Fibroblast of lung (primary cell): Measurements from ENCODE around the gene FAM168B. TPM values are rescaled to one million over a fixed set of nuclear protein-coding genes. Genes with fewer than 3 reads are reported as not detected.

ENCODE experiments used
- DNase-seq, 2 donors: peaks; one replicate each; pipeline versions ENCODE4 v3.0.0 to v3.0.0-alpha.2; 2010; ENCODE audit warnings: low read depth in 2 of 2
- H2AFZ ChIP-seq: 2 replicates; pipeline ENCODE4 v1.5.1; 2012; ENCODE audit warnings: low read length, control low read depth, inconsistent platforms
- H3K27ac ChIP-seq: 2 replicates; pipeline ENCODE4 v1.5.1; 2011; ENCODE audit warnings: low read length, control low read depth; ENCODE audit not compliant: insufficient read depth
- H3K27me3 ChIP-seq: 2 replicates; pipeline ENCODE4 v1.5.1; 2011; ENCODE audit warnings: mild to moderate bottlenecking, low read length; ENCODE audit not compliant: control insufficient read depth, insufficient read depth
- H3K36me3 ChIP-seq: 2 replicates; pipeline ENCODE4 v1.5.1; 2011; ENCODE audit warnings: low read length; ENCODE audit not compliant: control insufficient read depth, insufficient read depth
- H3K4me1 ChIP-seq: 2 replicates; pipeline ENCODE4 v1.5.1; 2011; ENCODE audit warnings: low read length; ENCODE audit not compliant: control insufficient read depth, insufficient read depth; ENCODE audit errors: extremely low read depth
- H3K4me2 ChIP-seq: 2 replicates; pipeline ENCODE4 v1.5.1; 2011; ENCODE audit warnings: low read length, control low read depth; ENCODE audit not compliant: insufficient read depth; ENCODE audit errors: extremely low read depth
- H3K4me3 ChIP-seq, 4 experiments: fragments of 200-600 bp in 1 of 4; sonication (generic) in 1 of 4; replicated peaks in 1 of 4; 2 replicates each; pipeline ENCODE4 v1.5.1; 2011 to 2016; ENCODE audit warnings: low read length in 4 of 4, low read depth in 3 of 4, mild to moderate bottlenecking in 3 of 4, control low read depth in 2 of 4, inconsistent platforms in 1 of 4, mixed read lengths in 1 of 4; ENCODE audit not compliant: insufficient read depth in 1 of 4; ENCODE audit errors: control extremely low read depth in 1 of 4
- H3K79me2 ChIP-seq: 2 replicates; pipeline ENCODE4 v1.5.1; 2012; ENCODE audit warnings: mild to moderate bottlenecking, low read length, inconsistent platforms; ENCODE audit not compliant: control insufficient read depth, insufficient read depth
- H3K9ac ChIP-seq: 2 replicates; pipeline ENCODE4 v1.5.1; 2011; ENCODE audit warnings: mild to moderate bottlenecking, low read length, control low read depth; ENCODE audit not compliant: insufficient read depth
- H3K9me3 ChIP-seq: 2 replicates; pipeline ENCODE4 v1.5.1; 2012; ENCODE audit warnings: low read depth, low read length; ENCODE audit not compliant: control insufficient read depth, insufficient read depth
- H4K20me1 ChIP-seq: 2 replicates; pipeline ENCODE4 v1.5.1; 2011; ENCODE audit warnings: low read length; ENCODE audit not compliant: control insufficient read depth, insufficient read depth; ENCODE audit errors: extremely low read depth
- EZH2 ChIP-seq: IDR thresholded peaks from 2 replicates; pipeline ENCODE4 v1.5.1; 2012; ENCODE audit warnings: low read length, control low read depth, mild to moderate bottlenecking; ENCODE audit errors: missing control alignments
- polyA plus RNA-seq, 2 donors: library from polyadenylated mRNA; depleted of rRNA in 1 of 2; stranded (reverse) in 1 of 2; unstranded in 1 of 2; fragments of >200 nt; gene quantifications; 2 replicates each; pipeline ENCODE4 v1.2.1, GENCODE V29; 2011 to 2012; ENCODE audit warnings: missing spikeins in 1 of 2
- total RNA-seq: library from RNA; depleted of rRNA; stranded (reverse); fragments of >200 nt; gene quantifications from 2 replicates; pipeline ENCODE4 v1.2.1, GENCODE V29; 2014
- TF ChIP-seq, protein P1 (sequence below), 2 donors: IDR thresholded peaks in 1 of 2; conservative IDR thresholded peaks in 1 of 2; 1 replicate in 1 of 2; 2 replicates in 1 of 2; pipeline ENCODE4 v1.5.1; 2011 to 2012; ENCODE audit warnings: low read length in 2 of 2, control low read depth in 1 of 2, inconsistent platforms in 1 of 2, low read depth in 1 of 2, mild to moderate bottlenecking in 1 of 2

The FAM168B gene
- total and polyA plus RNA-seq, 2 donors (not counting 1 experiment from before 2014, with no cell fraction given) = 71.2 to 87.8 TPM

- no peak overlapping the region for H3K27ac ChIP-seq
- no peak overlapping the region for H3K9ac ChIP-seq
- no peaks in the 10 kb centered on the region for H3K4me1 ChIP-seq
- H3K36me3 ChIP-seq = no peaks in the 10 kb centered on the region
- peaks cover 3% of the 10 kb centered on the region for H3K27me3 ChIP-seq
- H3K79me2 ChIP-seq = no peaks in the 10 kb centered on the region
- no peaks in the 10 kb centered on the region for H3K9me3 ChIP-seq
- no peak for TF ChIP-seq EZH2
- TF ChIP-seq, protein P1, sequence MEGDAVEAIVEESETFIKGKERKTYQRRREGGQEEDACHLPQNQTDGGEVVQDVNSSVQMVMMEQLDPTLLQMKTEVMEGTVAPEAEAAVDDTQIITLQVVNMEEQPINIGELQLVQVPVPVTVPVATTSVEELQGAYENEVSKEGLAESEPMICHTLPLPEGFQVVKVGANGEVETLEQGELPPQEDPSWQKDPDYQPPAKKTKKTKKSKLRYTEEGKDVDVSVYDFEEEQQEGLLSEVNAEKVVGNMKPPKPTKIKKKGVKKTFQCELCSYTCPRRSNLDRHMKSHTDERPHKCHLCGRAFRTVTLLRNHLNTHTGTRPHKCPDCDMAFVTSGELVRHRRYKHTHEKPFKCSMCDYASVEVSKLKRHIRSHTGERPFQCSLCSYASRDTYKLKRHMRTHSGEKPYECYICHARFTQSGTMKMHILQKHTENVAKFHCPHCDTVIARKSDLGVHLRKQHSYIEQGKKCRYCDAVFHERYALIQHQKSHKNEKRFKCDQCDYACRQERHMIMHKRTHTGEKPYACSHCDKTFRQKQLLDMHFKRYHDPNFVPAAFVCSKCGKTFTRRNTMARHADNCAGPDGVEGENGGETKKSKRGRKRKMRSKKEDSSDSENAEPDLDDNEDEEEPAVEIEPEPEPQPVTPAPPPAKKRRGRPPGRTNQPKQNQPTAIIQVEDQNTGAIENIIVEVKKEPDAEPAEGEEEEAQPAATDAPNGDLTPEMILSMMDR (conservative IDR thresholded peaks at IDR 0.05 in 1 of 2, IDR thresholded peaks at IDR 0.05 in 1 of 2; ENCODE audit: low read depth in 1 of 2, low read length in 2 of 2) = no peak
- no peak overlapping the region for H2AFZ ChIP-seq
- H3K4me3 ChIP-seq = no peak overlapping the region
- no peak for DNase-seq
- H4K20me1 ChIP-seq = no peaks in the 10 kb centered on the region
- no peak overlapping the region for H3K4me2 ChIP-seq
These were observed 79.1 kb downstream of the FAM168B start for GRCh38 chr2:131014141-131014540.

- TF ChIP-seq, protein P1 (conservative IDR thresholded peaks at IDR 0.05 in 1 of 2, IDR thresholded peaks at IDR 0.05 in 1 of 2; ENCODE audit: low read depth in 1 of 2, low read length in 2 of 2) = no peak
- no peak for TF ChIP-seq EZH2
- Histone ChIP-seq H3K4me1 (no peaks in the 10 kb centered on the region), H3K27me3 (peaks cover 6% of the 10 kb centered on the region), H3K36me3 (no peaks in the 10 kb centered on the region), H3K79me2 (no peaks in the 10 kb centered on the region), H2AFZ (no peak overlapping the region), H3K27ac (no peak overlapping the region), H4K20me1 (no peaks in the 10 kb centered on the region), H3K4me3 (no peak overlapping the region), H3K9ac (no peak overlapping the region), H3K4me2 (no peak overlapping the region), H3K9me3 (no peaks in the 10 kb centered on the region)
- DNase-seq = no peak
These were observed 81.8 kb downstream of the FAM168B start for GRCh38 chr2:131011486-131011885.

DNA sequence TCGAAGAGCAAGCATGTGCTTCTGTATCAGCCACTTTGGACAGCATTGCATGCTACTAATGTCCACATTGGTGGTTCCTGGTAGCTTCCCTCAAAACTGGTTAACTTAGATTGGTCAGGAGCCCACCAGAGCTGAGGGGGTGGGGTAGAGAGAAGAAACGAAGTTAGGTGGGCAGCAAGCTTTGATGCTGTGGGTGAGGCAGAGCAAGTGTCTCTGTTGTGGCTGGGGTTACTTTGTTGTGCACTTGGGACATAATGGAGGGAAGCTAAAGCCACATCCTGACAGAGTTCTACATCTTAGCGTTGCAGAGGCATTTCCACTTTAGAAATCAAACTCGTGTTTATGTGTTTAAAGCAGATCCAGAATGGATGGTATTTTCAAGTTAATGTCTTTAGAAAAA, 82.7 kb downstream of the FAM168B start:
- Histone ChIP-seq H3K27ac (no peak overlapping the region), H3K27me3 (peaks cover 6% of the 10 kb centered on the region), H3K4me3 (no peak overlapping the region), H3K36me3 (no peaks in the 10 kb centered on the region), H3K9ac (no peak overlapping the region), H2AFZ (no peak overlapping the region), H4K20me1 (no peaks in the 10 kb centered on the region), H3K9me3 (no peaks in the 10 kb centered on the region), H3K4me2 (no peak overlapping the region), H3K4me1 (no peaks in the 10 kb centered on the region), H3K79me2 (no peaks in the 10 kb centered on the region)
- no peak for TF ChIP-seq EZH2
- TF ChIP-seq, protein P1 (conservative IDR thresholded peaks at IDR 0.05 in 1 of 2, IDR thresholded peaks at IDR 0.05 in 1 of 2; ENCODE audit: low read depth in 1 of 2, low read length in 2 of 2) = no peak
- DNase-seq = no peak
